Colonic mucosa (tissue), 4 donors: ENCODE results near the gene FGGY. TPM values are rescaled to one million over a fixed set of nuclear protein-coding genes. Genes with fewer than 3 reads are reported as not detected.

Experiments
- DNase-seq: peaks from one replicate; pipeline ENCODE4 v3.0.0-alpha.2; 2020
- H3K27ac ChIP-seq: fragments of 200-600 bp; one replicate; pipeline ENCODE4 v1.8.0; 2021
- H3K27me3 ChIP-seq: fragments of 200-600 bp; one replicate; pipeline ENCODE4 v1.8.0; 2021
- H3K36me3 ChIP-seq: fragments of 200-600 bp; one replicate; pipeline ENCODE4 v1.8.0; 2021
- H3K4me1 ChIP-seq: fragments of 200-600 bp; one replicate; pipeline ENCODE4 v1.8.0; 2021; ENCODE audit warnings: mild to moderate bottlenecking
- H3K4me3 ChIP-seq: fragments of 200-600 bp; one replicate; pipeline ENCODE4 v1.8.0; 2021
- H3K9ac ChIP-seq, 2 donors: one replicate each; pipeline ENCODE4 v1.7.0; 2013; ENCODE audit warnings: control low read depth in 2 of 2, low read depth in 2 of 2, low read length in 2 of 2
- H3K9me3 ChIP-seq: fragments of 200-600 bp; one replicate; pipeline ENCODE4 v1.8.0; 2021
- intact Hi-C: fragments of 100-400 bp; cut with DNase I; formaldehyde crosslinking; loops from one replicate; pipeline ENCODE4 v1.14.1; 2022
- total RNA-seq, 2 donors: library from RNA; stranded (reverse); fragmentation: NEBNext Ultra II Directional in 1 of 2; extraction: Animal tissue kit (Norgen Biotek cat#: 25700) in 1 of 2; gene quantifications; one replicate each; pipeline ENCODE4 v1.2.1, GENCODE V29; 2021
- TF ChIP-seq, protein P1 (sequence below): fragments of 200-600 bp; IDR thresholded peaks from one replicate; pipeline ENCODE4 v1.8.0; 2022; ENCODE audit warnings: antibody characterized with exemption, mild to moderate bottlenecking
- donor health status: healthy.
- donor health status: DM: no; HTN: no; CAD: no.
- donor health status: DM: no; HTN: no; CAD: no.

Gene FGGY
- total RNA-seq, 2 donors from 2014 or later, result 12.5 to 19.5 TPM

DNA sequence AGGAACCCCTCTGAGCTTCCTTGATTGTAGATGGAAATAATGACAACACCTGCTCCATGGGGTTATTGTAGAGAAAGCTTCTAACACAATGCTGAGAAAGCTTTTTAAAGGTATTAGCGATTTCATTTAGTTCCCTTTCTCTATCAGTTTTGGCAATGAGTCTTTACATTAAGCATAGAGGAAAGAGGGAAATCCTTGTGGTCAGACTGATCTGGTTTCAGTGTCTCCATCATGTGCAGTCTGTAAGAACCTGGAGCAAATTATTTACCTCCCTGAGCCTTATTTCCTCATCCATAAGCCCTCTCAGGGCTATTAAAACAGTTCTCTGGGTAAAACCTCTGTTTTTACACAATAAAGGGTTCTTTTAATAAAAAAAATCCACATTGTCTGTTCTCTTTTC is 87.5 kb downstream of the FGGY start:
- TF ChIP-seq, protein P1, sequence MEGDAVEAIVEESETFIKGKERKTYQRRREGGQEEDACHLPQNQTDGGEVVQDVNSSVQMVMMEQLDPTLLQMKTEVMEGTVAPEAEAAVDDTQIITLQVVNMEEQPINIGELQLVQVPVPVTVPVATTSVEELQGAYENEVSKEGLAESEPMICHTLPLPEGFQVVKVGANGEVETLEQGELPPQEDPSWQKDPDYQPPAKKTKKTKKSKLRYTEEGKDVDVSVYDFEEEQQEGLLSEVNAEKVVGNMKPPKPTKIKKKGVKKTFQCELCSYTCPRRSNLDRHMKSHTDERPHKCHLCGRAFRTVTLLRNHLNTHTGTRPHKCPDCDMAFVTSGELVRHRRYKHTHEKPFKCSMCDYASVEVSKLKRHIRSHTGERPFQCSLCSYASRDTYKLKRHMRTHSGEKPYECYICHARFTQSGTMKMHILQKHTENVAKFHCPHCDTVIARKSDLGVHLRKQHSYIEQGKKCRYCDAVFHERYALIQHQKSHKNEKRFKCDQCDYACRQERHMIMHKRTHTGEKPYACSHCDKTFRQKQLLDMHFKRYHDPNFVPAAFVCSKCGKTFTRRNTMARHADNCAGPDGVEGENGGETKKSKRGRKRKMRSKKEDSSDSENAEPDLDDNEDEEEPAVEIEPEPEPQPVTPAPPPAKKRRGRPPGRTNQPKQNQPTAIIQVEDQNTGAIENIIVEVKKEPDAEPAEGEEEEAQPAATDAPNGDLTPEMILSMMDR, result no peak
- H3K4me1 ChIP-seq, result no peaks in the 10 kb centered on the region
- DNase-seq, result no peak
- H3K4me3 ChIP-seq, result no peak overlapping the region
- H3K9ac ChIP-seq, result no peak overlapping the region
- H3K27ac ChIP-seq, result no peak overlapping the region
- no peaks in the 10 kb centered on the region for H3K27me3 ChIP-seq
- no peaks in the 10 kb centered on the region for H3K9me3 ChIP-seq
- intact Hi-C loops, result no loop called here
- no peaks in the 10 kb centered on the region for H3K36me3 ChIP-seq

DNA sequence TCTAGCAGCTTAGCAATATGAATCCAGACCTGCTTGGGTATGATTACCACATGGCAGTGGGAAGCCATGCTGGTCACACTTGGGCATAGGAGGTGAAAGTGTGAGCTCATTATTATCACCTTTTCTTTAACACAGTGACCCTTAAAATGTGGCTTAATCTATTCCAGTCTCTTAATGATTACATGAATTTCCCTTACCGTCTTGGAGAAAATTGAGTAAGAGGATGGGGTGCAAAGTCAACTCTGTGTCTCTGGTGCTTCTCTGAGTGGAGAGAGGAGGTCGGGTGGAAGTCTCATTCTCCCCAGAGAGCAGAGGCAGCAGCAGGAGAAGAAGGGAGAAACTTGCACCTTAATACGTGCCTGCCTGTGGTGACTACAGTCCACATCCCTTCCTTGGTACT is 91.3 kb downstream of the FGGY start:
- Histone ChIP-seq H3K27me3 (no peaks in the 10 kb centered on the region), H3K27ac (no peak overlapping the region), H3K4me1 (no peaks in the 10 kb centered on the region), H3K36me3 (no peaks in the 10 kb centered on the region), H3K9me3 (no peaks in the 10 kb centered on the region), H3K4me3 (no peak overlapping the region), H3K9ac (no peak overlapping the region)
- DNase-seq, result no peak
- intact Hi-C loops, result no loop called here
- TF ChIP-seq, protein P1, result no peak

DNA sequence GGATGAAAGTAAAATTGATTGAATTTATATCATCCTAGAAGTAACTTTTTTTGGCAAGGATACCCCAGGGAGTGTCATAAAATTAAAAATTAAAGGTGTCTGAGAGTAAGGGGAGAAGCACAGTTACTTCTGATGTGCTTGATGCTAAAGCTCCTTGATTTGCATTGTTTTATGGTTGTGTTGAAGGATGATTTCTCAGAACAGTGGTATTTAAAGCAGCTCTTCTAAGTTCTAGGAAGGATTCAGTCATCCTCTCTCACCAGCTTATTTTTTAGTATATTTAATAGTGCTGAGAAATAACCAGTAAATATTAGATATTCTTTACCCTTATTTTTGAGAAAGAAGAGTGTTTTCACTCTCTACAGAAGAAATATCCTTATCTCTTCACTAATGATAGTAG is 93.0 kb downstream of the FGGY start:
- TF ChIP-seq, protein P1, result no peak

GRCh38 chr1:59390307-59390706 is 93.4 kb downstream of the FGGY start:
- TF ChIP-seq, protein P1, result no peak
- Histone ChIP-seq H3K27ac (no peak overlapping the region), H3K4me1 (no peaks in the 10 kb centered on the region), H3K9ac (no peak overlapping the region), H3K36me3 (no peaks in the 10 kb centered on the region), H3K9me3 (no peaks in the 10 kb centered on the region), H3K4me3 (no peak overlapping the region), H3K27me3 (no peaks in the 10 kb centered on the region)
- DNase-seq, result no peak
- intact Hi-C loops, result no loop called here

More for the DNA sequence above, 93.0 kb downstream of the FGGY start:
- intact Hi-C loops, result no loop called here
- no peak for DNase-seq
- no peaks in the 10 kb centered on the region for H3K4me1 ChIP-seq
- H3K9ac ChIP-seq, result no peak overlapping the region
- no peaks in the 10 kb centered on the region for H3K9me3 ChIP-seq
- no peaks in the 10 kb centered on the region for H3K27me3 ChIP-seq
- no peak overlapping the region for H3K27ac ChIP-seq
- no peak overlapping the region for H3K4me3 ChIP-seq
- H3K36me3 ChIP-seq, result no peaks in the 10 kb centered on the region

- Histone ChIP-seq H3K27me3 (no peaks in the 10 kb centered on the region), H3K4me1 (no peaks in the 10 kb centered on the region), H3K36me3 (no peaks in the 10 kb centered on the region), H3K9me3 (no peaks in the 10 kb centered on the region), H3K4me3 (no peak overlapping the region), H3K27ac (no peak overlapping the region), H3K9ac (no peak overlapping the region)
- TF ChIP-seq, protein P1, result no peak
- no peak for DNase-seq
- intact Hi-C loops, result no loop called here
Observed at GRCh38 chr1:59391212-59392179, 94.6 kb downstream of the FGGY start.
